Dermis blood vessel endothelial cell (primary cell): ENCODE data around the gene EXOSC2. TPM values are rescaled to one million over a fixed set of nuclear protein-coding genes. Genes with fewer than 3 reads are reported as not detected.
"Not testable (repeated sequence)": the region's sequence is repeated elsewhere in the genome, so short reads cannot be mapped to it uniquely, and the experiment has no call there.

Experiments used
- DNase-seq: peaks from one replicate; pipeline ENCODE4 v3.0.0; 2010
- total RNA-seq: library from RNA; depleted of rRNA; stranded (reverse); fragments of >200 nt; gene quantifications from 2 replicates; pipeline ENCODE4 v1.2.3, GENCODE V29; 2014

EXOSC2 gene
- total RNA-seq, 1 donor from 2014 or later = 33.5 TPM

GRCh38 chr9:130668196-130668595 is 25.4 kb upstream of the EXOSC2 start:
- DNase-seq = no peak

DNA sequence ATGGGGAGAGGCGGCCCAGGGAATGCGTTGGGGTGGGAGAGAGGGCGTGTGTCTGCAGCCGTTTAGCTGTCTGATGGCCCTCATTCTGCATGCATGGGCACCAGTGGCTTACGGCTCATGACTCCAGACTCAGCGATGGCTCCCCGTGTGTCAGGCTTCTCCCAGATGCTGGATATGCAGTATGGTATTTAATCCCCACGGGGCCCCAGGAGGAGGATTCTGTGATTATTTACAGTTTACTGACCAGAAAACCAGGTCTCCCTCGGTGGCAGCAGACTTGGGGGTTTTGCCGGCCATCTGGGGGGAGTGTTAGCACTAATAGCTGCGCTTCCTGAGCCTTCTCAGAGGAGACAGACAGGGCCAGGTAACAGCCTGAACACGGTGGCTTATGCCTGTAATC is 24.9 kb upstream of the EXOSC2 start:
- DNase-seq = no peak

DNA sequence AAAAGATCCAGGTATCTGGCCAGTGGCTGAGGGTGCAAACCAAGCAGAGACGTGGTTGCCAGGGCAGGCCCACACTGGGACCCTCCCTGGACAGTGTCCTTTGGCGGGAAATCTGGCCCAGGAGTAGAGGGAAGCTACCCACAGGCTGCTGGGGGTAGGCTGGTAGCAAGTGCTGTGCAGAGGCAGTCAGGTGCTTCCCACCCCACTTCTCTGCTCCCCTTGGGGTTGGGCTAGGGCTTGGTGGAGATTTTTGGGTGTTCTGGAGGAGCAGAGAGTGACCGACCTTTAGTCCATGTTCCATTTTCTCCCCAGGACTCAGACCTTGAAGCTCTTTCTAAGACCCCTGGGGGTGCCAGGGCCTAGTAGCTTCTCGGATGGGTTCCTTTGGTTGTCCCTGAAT is 23.6 kb upstream of the EXOSC2 start:
- DNase-seq = no peak

- no peak for DNase-seq
Measured at GRCh38 chr9:130670644-130671043, 22.9 kb upstream of the EXOSC2 start.

GRCh38 chr9:130672466-130672865 is 21.1 kb upstream of the EXOSC2 start:
- DNase-seq = no peak

- DNase-seq = no peak
Measured at GRCh38 chr9:130672933-130673615, 20.5 kb upstream of the EXOSC2 start.

GRCh38 chr9:130675396-130675795 is 18.2 kb upstream of the EXOSC2 start:
- DNase-seq = no peak

DNA sequence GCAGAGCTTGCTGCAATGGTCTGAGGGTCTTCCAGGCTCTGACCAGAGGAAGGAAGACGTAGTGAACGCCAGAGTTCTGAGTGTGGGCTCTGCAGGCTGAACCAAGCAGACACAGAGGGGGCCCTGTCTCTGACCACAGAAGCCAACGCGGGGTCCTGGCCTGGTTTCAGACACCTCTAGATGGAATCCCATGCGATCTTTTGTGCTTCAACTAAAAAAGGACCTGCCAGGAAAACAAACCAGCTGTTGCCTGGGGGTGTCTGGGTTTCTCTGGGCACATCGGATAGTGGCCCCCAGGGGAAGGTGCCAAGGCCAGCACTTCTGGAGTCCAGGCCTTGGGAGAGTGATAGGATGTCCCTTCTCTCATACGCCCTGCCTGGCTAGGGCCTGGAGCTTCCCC is 16.3 kb upstream of the EXOSC2 start:
- DNase-seq = no peak

GRCh38 chr9:130680836-130681768 is 12.5 kb upstream of the EXOSC2 start:
- DNase-seq = peak; percentile 90

GRCh38 chr9:130681769-130682420 is 11.7 kb upstream of the EXOSC2 start:
- DNase-seq = no peak

- DNase-seq = peak; percentile 86
Measured at GRCh38 chr9:130682421-130683121, 11.0 kb upstream of the EXOSC2 start.

DNA sequence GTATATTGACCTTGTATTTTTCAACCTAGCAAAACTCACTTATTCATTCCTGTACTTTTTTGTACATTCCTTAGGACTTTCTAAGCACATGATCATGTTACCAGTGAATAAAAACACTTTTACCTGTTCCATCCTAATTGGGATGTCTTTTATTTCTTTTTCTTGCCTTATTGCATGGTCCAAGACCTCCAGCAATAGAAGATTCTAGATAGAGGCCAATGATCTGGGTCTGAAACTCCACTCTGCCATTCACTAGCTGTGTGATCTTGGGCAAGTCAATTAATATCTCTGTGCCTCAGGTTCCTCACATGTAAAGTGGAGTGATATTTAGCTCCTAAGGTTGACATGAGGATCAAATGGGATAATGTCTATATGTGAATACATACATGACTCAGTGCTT is 8.5 kb upstream of the EXOSC2 start:
- DNase-seq = no peak

- DNase-seq = not testable (repeated sequence)
Measured at GRCh38 chr9:130685945-130686344, 7.6 kb upstream of the EXOSC2 start.

DNA sequence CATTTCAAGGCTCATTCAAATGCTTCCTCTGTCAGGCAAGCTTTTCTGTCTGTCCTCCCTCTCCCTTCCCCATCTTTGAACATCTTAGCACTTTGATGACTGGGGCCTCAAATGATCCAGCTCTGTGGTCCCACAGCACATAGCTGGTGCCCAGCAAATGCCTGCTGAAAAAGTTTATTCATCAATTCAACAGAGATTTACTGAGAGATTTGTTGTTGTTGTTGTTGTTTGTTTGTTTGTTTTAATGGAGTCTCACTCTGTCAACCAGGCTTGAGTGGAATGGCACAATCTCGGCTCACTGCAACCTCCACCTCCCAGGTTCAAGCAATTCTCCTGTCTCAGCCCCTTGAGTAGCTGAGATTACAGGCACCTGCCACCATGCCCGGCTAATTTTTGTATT is 6.0 kb upstream of the EXOSC2 start:
- DNase-seq = no peak

GRCh38 chr9:130688072-130688471 is 5.5 kb upstream of the EXOSC2 start:
- DNase-seq = no peak

DNA sequence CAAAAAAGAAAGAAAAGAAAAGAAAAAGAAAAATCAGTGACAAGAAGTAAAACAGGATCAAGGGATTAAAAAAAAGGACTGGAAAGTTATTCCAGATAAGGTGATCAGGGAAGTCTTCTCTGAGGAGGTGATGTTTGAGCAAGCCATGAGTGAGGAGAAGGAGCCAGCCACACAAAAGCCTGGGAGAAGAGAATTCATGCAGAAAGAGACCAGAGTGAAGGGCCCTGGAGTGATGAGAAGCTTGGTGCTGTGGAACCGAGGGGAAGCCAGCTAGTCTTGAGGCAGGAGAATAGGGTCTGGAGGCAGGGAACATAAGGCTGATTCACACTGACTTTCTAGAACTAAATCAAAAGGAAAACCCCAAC is 4.0 kb upstream of the EXOSC2 start:
- DNase-seq = no peak

DNA sequence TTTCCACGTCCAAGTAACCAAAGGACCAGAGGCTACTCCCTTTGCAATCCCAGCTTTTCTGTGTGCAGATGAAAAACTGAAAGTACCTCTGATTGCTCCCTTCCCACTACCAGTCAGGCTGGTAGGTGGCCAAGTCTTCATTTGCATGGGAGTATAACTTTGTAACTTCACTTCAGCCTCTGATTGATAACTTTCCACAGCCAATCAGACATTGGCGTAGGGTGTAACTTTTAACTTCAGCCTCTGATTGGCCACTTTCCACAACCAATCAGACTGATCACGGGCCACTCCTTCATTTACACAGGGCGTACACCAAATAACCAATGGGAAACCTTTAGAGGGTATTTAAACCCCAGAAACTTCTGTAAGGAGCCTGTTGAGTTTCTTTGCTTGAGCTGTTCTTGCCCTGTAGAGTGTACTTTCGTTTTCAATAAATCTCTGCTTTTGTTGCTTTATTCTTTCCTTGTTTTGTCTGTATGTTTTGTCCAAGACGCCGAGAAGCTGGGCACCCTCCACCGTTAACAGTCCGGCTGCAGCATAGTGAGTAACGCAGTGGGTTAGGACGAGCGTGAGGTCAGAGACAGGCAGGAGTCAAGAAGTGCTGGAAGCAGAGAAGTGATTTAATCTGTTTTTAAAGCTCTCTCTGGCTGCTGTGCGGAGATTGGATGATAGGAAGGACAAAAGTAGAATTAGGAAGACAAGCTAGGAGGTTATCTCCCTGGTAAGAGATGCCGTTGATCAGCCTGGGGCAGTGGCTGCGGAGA is 3.5 kb upstream of the EXOSC2 start:
- peak; percentile 69 for DNase-seq

DNA sequence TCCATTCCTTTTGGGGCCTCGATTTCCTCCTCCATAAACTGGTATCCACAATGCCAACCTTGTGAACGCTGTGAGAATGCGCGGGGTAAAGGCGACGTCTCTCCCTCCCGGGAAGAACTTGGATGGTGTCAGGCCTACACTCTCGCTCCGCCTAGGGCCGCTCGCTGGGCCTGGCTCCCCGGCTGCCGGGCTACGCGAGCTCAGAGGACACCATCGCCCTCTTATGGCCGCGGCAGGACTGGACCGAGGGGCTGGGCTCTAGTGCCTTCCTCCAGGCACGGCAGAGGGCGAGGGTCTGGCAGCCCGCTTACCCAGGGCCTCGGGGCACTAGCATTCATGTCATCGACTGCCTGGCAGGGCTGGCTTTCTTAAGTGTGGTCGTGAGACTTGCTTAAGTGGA is 1.3 kb upstream of the EXOSC2 start:
- DNase-seq = peak; percentile 69

DNA sequence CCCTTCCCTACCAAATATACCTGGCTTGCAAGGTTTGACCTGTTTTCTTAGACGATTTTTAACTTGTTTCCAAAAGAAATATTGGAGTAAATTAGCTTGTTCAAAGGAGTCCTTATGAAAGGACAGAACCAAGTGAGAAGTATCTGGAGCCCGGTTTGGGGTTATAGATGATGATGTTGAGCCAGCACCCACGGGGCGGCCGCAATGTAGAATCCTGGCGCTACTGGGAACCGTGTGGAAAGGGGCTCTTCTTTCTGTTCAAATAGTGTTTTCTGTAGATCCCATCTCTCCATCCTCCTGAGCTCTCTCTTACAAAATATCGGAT is 517 bp upstream of the EXOSC2 start:
- no peak for DNase-seq

GRCh38 chr9:130694205-130694604 is 625 bp downstream of the EXOSC2 start:
- DNase-seq = no peak

DNA sequence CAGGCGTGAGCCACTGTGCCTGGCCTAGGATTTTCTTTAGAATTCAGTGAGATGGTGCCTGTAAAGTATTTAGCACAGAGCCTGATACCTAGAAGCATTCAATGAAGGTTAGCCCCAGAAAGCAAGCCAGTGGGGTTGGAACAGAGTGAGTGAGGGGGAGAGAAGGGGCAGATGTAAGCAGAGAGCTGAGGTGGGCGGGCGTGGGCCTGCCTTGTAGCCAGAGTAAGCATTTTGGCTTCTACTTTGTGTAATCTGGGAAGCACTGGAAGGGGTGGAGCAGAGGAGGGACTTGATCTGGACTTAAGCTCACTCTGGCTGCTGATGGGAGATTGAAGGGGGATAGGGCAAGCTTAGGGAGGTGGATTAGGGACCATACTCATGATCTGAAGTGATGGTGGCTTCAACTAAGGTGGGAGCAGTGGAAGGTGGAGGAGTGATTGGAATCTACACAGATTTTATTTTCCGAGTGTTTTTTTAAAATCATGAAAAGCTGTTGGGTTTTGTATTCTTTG is 2.6 kb downstream of the EXOSC2 start:
- DNase-seq = no peak

DNA sequence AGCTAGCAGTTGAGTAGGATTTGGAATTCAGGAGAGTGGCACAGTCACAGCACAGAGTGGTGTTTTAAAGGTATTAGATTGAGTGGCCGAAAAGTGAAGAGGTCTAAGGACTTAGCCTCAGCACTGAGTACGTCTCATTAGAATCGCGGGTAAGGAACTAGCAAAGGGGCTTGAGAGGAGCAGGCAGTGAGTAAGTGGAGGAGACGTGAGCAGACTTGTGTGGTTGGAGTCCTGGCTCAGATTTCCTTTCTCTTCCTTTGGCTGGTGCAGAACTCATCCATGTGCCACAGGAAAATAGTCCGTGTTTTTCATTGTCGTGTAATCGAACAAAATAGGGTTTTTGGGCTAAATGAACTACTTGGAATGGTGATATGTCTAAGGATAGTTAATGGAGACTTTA is 3.4 kb downstream of the EXOSC2 start:
- no peak for DNase-seq
